Measurements from ENCODE around the gene FGD2. TPM values are rescaled to one million over a fixed set of nuclear protein-coding genes. Genes with fewer than 3 reads are reported as not detected.
A peak's percentile ranks its signal among the peaks of the same experiment; 100 is the strongest.

Gene FGD2
- total and polyA plus RNA-seq, 3 experiments from 2014 or later: 0.53 to 1.3 (median 1.2) TPM

DNA sequence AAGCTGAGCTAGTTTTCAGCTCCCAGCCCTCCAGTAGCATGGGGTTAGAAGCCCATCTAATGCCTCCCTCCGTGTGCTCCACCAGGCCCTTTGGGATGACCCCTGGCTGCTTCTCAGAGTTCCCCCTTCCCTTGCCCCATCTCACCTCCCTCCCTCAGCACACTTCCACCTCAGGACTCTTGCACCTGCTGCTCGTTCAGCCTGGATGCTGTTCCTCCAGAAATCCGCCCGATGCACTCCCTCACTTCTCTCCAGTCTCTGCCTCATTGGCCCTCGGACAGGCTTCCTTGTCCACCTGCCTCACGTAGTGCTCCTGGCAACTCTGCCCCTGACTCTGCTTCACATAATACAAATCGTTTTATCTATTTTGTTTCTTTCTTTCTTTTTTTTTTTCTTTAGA is 26.8 kb downstream of the FGD2 start:
- no peak for DNase-seq
- H3K27me3 ChIP-seq (ENCODE audit: insufficient read depth, low read length, poor library complexity, severe bottlenecking): no peaks in the 10 kb centered on the region
- CTCF ChIA-PET: interaction anchor here (1.5 to 23.0 kb wide), 5 partner anchors 12 to 175 kb away, joined by 4 to 615 read pairs (median 61); partner anchors contain the start of gene PIM1
- Mint-ChIP-seq H3K36me3 (peaks cover 0 to 3% (median 0%) of the 10 kb centered on the region in 3 donors), H3K4me3 (no peak overlapping the region), H3K27me3 (no peaks in the 10 kb centered on the region), H3K9me3 (peaks cover 0 to 2% (median 0%) of the 10 kb centered on the region in 5 donors), H3K4me1 (peaks cover 15 to 25% (median 19%) of the 10 kb centered on the region in 3 donors), H3K27ac (peak overlapping the region in 2 of 8 donors; percentile 43 to 70)
- POLR2A ChIA-PET: no interaction called here
- H3K4me3 ChIP-seq (ENCODE audit: low read length): no peak overlapping the region
- H3K9me3 ChIP-seq (ENCODE audit: low read length): no peaks in the 10 kb centered on the region
- H3K27ac ChIP-seq (ENCODE audit: low read depth, low read length): no peak overlapping the region
- H3K4me1 ChIP-seq (ENCODE audit: insufficient read depth, low read length): peaks cover 6% of the 10 kb centered on the region
- no peaks in the 10 kb centered on the region for H3K36me3 ChIP-seq (ENCODE audit: insufficient read depth, low read length)

DNA sequence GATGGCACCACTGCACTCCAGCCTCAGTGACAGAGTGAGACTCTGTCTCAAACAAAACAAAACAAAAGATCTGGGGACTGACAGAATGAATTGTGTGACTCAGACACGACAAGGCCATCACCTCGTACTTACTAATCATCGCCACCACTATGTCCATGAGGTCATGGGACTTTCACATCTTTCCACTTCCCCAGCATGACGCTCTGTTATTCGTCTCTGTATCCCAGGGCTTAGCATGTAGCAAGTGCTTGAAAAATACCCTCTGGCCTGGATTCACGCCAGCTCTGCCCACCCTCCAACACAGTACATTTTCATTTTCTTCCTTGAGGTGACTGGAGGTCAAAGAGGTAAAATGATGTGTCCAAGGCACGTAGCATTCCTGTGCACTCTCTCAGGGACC is 27.8 kb downstream of the FGD2 start:
- H3K27me3 ChIP-seq (ENCODE audit: insufficient read depth, low read length, poor library complexity, severe bottlenecking): no peaks in the 10 kb centered on the region
- H3K4me3 ChIP-seq (ENCODE audit: low read length): no peak overlapping the region
- POLR2A ChIA-PET: no interaction called here
- no peak for DNase-seq
- no peaks in the 10 kb centered on the region for H3K27me3 Mint-ChIP-seq
- no peaks in the 10 kb centered on the region for H3K9me3 ChIP-seq (ENCODE audit: low read length)
- peak overlapping the region in 3 of 8 donors; percentile 9 to 58 (median 40) for H3K27ac Mint-ChIP-seq
- H3K4me1 ChIP-seq (ENCODE audit: insufficient read depth, low read length): peaks cover 6% of the 10 kb centered on the region
- H3K27ac ChIP-seq (ENCODE audit: low read depth, low read length): peak overlapping the region; percentile 48
- peaks cover 0 to 3% (median 0%) of the 10 kb centered on the region in 3 donors for H3K36me3 Mint-ChIP-seq
- CTCF ChIA-PET: interaction anchor here (1.2 to 23.0 kb wide), 3 partner anchors 12 to 174 kb away, joined by 3 to 615 read pairs (median 4); no protein-coding TSS in a partner anchor
- peaks cover 15 to 25% (median 19%) of the 10 kb centered on the region in 3 donors for H3K4me1 Mint-ChIP-seq
- peaks cover 0 to 2% (median 0%) of the 10 kb centered on the region in 5 donors for H3K9me3 Mint-ChIP-seq
- H3K36me3 ChIP-seq (ENCODE audit: insufficient read depth, low read length): no peaks in the 10 kb centered on the region
- H3K4me3 Mint-ChIP-seq: peak overlapping the region in 1 of 7 donors; percentile 29

DNA sequence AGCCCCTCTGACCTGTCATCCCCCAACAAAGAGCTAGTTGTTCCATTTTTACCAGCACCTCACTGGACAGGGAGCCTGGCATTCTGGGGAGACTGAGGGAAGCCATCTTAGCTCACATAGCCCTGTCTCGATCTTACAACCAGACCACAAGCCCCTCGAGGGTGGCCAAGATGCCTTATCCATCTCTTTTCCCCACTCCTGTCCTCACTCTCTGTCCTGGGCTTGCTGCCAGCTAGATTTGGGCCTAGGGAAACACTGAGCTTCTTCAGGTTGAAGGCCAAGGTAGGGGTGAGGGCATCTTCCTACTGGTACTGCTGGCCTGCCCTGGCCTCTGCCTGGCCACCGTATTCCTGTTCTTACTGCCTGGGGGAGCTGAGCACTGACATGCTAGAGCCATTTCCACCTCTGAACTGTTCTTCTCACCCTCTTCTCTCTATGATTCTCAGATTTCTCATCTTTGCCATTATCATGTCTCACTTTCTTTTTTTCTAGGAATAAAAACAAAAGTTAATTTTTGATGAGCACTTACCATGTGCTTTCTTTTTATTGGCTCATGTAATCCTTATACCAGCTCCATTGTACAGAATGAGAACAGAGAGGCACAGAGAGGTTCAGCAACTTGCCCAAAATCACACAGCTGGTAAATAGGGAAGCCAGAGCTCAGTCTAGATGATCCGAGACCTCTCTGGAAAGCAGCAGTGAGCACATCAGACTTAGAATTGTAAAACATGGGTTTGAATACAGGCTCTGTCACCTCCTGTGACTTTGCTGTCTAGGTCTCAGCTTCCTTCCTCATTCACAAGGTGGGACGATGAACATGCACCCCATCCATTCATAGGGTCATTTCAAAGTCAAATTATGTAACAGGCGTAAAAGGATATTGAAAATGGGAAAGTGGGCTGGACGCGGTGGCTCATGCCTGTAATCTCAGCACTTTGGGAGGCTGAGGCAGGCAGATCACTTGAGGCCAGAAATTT is 28.7 kb downstream of the FGD2 start:
- peak overlapping the region in 1 of 7 donors; percentile 30 for H3K4me3 Mint-ChIP-seq
- peaks cover 0 to under 1% (median 0%) of the 10 kb centered on the region in 5 donors for H3K9me3 Mint-ChIP-seq
- no peaks in the 10 kb centered on the region for H3K36me3 ChIP-seq (ENCODE audit: insufficient read depth, low read length)
- H3K27ac Mint-ChIP-seq: peak overlapping the region in 6 of 8 donors; percentile 36 to 85 (median 44)
- peak overlapping the region; percentile 48 for H3K27ac ChIP-seq (ENCODE audit: low read depth, low read length)
- H3K36me3 Mint-ChIP-seq: peaks cover 0 to 2% (median 0%) of the 10 kb centered on the region in 3 donors
- H3K4me1 Mint-ChIP-seq: peaks cover 12 to 23% (median 14%) of the 10 kb centered on the region in 3 donors
- H3K27me3 Mint-ChIP-seq: no peaks in the 10 kb centered on the region
- no peak for DNase-seq
- ChIA-PET POLR2A (interaction anchor here (0.5 kb wide), 1 partner anchor 10 kb away, joined by 3 read pairs; no protein-coding TSS in a partner anchor), CTCF (interaction anchor here (1.1 to 23.0 kb wide), 6 partner anchors 12 to 173 kb away, joined by 3 to 615 read pairs (median 7); no protein-coding TSS in a partner anchor)
- no peaks in the 10 kb centered on the region for H3K9me3 ChIP-seq (ENCODE audit: low read length)
- H3K4me1 ChIP-seq (ENCODE audit: insufficient read depth, low read length): peaks cover 5% of the 10 kb centered on the region
- H3K4me3 ChIP-seq (ENCODE audit: low read length): no peak overlapping the region
- no peaks in the 10 kb centered on the region for H3K27me3 ChIP-seq (ENCODE audit: insufficient read depth, low read length, poor library complexity, severe bottlenecking)

- H3K27me3 Mint-ChIP-seq: no peaks in the 10 kb centered on the region
- H3K4me3 Mint-ChIP-seq: no peak overlapping the region
- Histone ChIP-seq H3K27me3 (ENCODE audit: insufficient read depth, low read length, poor library complexity, severe bottlenecking) (no peaks in the 10 kb centered on the region), H3K27ac (ENCODE audit: low read depth, low read length) (no peak overlapping the region), H3K4me3 (ENCODE audit: low read length) (no peak overlapping the region), H3K36me3 (ENCODE audit: insufficient read depth, low read length) (no peaks in the 10 kb centered on the region), H3K9me3 (ENCODE audit: low read length) (no peaks in the 10 kb centered on the region), H3K4me1 (ENCODE audit: insufficient read depth, low read length) (no peaks in the 10 kb centered on the region)
- no peak overlapping the region for H3K27ac Mint-ChIP-seq
- POLR2A ChIA-PET: interaction anchor here (0.7 kb wide), 1 partner anchor 39 kb away, joined by 12 read pairs; no protein-coding TSS in a partner anchor
- H3K9me3 Mint-ChIP-seq: no peaks in the 10 kb centered on the region
- CTCF ChIA-PET: interaction anchor here (3.2 kb wide), 1 partner anchor 17 kb away, joined by 8 read pairs; no protein-coding TSS in a partner anchor
- H3K36me3 Mint-ChIP-seq: peaks cover 0 to 2% (median 0%) of the 10 kb centered on the region in 3 donors
- H3K4me1 Mint-ChIP-seq: peaks cover 6 to 20% (median 10%) of the 10 kb centered on the region in 3 donors
- DNase-seq: no peak
These were observed 30.7 kb downstream of the FGD2 start for GRCh38 chr6:37036146-37036545.

DNA sequence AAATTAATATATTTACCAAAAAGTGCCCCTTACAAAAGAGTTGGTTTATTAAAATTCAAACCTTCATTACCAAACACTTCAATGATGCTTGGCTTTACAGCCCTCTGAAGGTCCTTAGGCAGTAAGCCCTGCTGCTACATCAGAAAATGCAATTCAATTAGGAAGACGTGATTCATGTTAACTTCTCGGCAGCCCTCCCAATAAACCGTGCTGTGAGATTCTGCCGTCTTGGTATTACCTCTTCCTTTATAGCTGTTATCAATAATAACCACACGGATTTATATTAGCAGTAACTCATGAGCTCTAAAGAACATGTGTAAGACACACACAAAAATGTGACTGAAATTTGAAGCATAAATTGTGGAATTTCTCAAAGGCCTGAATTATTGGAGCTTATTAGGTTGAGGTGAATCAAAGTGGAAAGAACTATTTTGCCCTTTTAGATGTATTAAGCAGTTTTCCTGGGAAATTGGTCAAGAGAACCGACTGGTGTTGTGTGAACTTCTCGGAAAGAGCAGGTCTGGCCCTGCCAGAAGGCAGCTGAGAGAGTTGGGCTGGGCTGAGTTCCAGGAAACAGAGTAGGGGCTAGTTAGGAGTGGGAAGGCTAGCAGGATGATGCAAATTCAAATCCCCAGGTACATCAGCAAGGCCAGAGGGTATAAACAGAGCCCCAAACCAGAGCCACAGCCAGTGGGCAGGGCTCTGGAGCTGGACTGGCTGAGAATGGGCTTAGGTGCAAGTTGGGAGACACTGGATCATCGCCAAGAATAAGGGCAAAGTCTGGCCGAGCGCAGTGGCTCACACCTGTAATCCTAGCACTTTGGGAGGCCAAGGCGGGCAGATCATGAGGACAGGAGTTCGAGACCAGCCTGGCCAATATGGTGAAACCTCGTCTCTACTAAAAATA is 33.1 kb downstream of the FGD2 start:
- H3K9me3 Mint-ChIP-seq: no peaks in the 10 kb centered on the region
- Histone ChIP-seq H3K4me1 (ENCODE audit: insufficient read depth, low read length) (no peaks in the 10 kb centered on the region), H3K36me3 (ENCODE audit: insufficient read depth, low read length) (no peaks in the 10 kb centered on the region), H3K9me3 (ENCODE audit: low read length) (no peaks in the 10 kb centered on the region), H3K27me3 (ENCODE audit: insufficient read depth, low read length, poor library complexity, severe bottlenecking) (no peaks in the 10 kb centered on the region), H3K4me3 (ENCODE audit: low read length) (no peak overlapping the region), H3K27ac (ENCODE audit: low read depth, low read length) (peak overlapping the region; percentile 59)
- H3K36me3 Mint-ChIP-seq: no peaks in the 10 kb centered on the region
- H3K27ac Mint-ChIP-seq: peak overlapping the region in 1 of 8 donors; percentile 63
- DNase-seq: no peak
- ChIA-PET CTCF (interaction anchor here (0.7 to 2.3 kb wide), 3 partner anchors 12 to 134 kb away, joined by 3 to 8 read pairs (median 5); no protein-coding TSS in a partner anchor), POLR2A (no interaction called here)
- no peak overlapping the region for H3K4me3 Mint-ChIP-seq
- H3K4me1 Mint-ChIP-seq: peaks cover 5 to 20% (median 20%) of the 10 kb centered on the region in 3 donors
- no peaks in the 10 kb centered on the region for H3K27me3 Mint-ChIP-seq

GRCh38 chr6:37039958-37040357 is 34.5 kb downstream of the FGD2 start:
- Histone ChIP-seq H3K4me3 (ENCODE audit: low read length) (no peak overlapping the region), H3K36me3 (ENCODE audit: insufficient read depth, low read length) (no peaks in the 10 kb centered on the region), H3K4me1 (ENCODE audit: insufficient read depth, low read length) (no peaks in the 10 kb centered on the region), H3K27me3 (ENCODE audit: insufficient read depth, low read length, poor library complexity, severe bottlenecking) (no peaks in the 10 kb centered on the region), H3K9me3 (ENCODE audit: low read length) (no peaks in the 10 kb centered on the region), H3K27ac (ENCODE audit: low read depth, low read length) (no peak overlapping the region)
- Mint-ChIP-seq H3K4me3 (no peak overlapping the region), H3K27me3 (no peaks in the 10 kb centered on the region), H3K9me3 (no peaks in the 10 kb centered on the region), H3K36me3 (no peaks in the 10 kb centered on the region), H3K4me1 (peaks cover 0 to 19% (median 11%) of the 10 kb centered on the region in 3 donors), H3K27ac (no peak overlapping the region)
- no peak for DNase-seq
- CTCF ChIA-PET: interaction anchor here (0.9 to 1.5 kb wide), 3 partner anchors 10 to 12 kb away, joined by 3 to 5 read pairs (median 4); no protein-coding TSS in a partner anchor
- POLR2A ChIA-PET: interaction anchor here (0.9 kb wide), 1 partner anchor 10 kb away, joined by 4 read pairs; no protein-coding TSS in a partner anchor

- Histone ChIP-seq H3K4me1 (ENCODE audit: insufficient read depth, low read length) (peaks cover 13% of the 10 kb centered on the region), H3K36me3 (ENCODE audit: insufficient read depth, low read length) (no peaks in the 10 kb centered on the region), H3K27me3 (ENCODE audit: insufficient read depth, low read length, poor library complexity, severe bottlenecking) (no peaks in the 10 kb centered on the region), H3K27ac (ENCODE audit: low read depth, low read length) (no peak overlapping the region), H3K9me3 (ENCODE audit: low read length) (no peaks in the 10 kb centered on the region), H3K4me3 (ENCODE audit: low read length) (no peak overlapping the region)
- DNase-seq: no peak
- H3K36me3 Mint-ChIP-seq: no peaks in the 10 kb centered on the region
- no peak overlapping the region for H3K4me3 Mint-ChIP-seq
- peaks cover 10 to 30% (median 23%) of the 10 kb centered on the region in 3 donors for H3K4me1 Mint-ChIP-seq
- ChIA-PET CTCF (interaction anchor here (1.0 to 1.3 kb wide), 2 partner anchors 10 to 166 kb away, joined by 3 to 6 read pairs; no protein-coding TSS in a partner anchor), POLR2A (no interaction called here)
- H3K27me3 Mint-ChIP-seq: no peaks in the 10 kb centered on the region
- H3K27ac Mint-ChIP-seq: peak overlapping the region in 1 of 8 donors; percentile 23
- H3K9me3 Mint-ChIP-seq: no peaks in the 10 kb centered on the region
These were observed 36.1 kb downstream of the FGD2 start for GRCh38 chr6:37041521-37041920.
